GM10266 (cell line): ENCODE measurements around the gene RER1.

Source experiments
- DNase-seq: peaks from one replicate; pipeline ENCODE4 v3.0.0; 2012; ENCODE audit errors: extremely low spot score
- CTCF ChIP-seq: IDR thresholded peaks from 2 replicates; pipeline ENCODE4 v1.5.1; 2012; ENCODE audit warnings: mild to moderate bottlenecking, low read depth; ENCODE audit not compliant: control insufficient read depth, insufficient read depth; ENCODE audit errors: missing control alignments

Gene RER1

GRCh38 chr1:2384941-2385481, 6.6 kb upstream of the RER1 start:
- no peak for DNase-seq
- TF ChIP-seq CTCF: no peak

- TF ChIP-seq CTCF: no peak
- no peak for DNase-seq
These were observed 5.9 kb upstream of the RER1 start for GRCh38 chr1:2385606-2386280.

- no peak for DNase-seq
These were observed 4.7 kb upstream of the RER1 start for GRCh38 chr1:2386636-2387611.

GRCh38 chr1:2388004-2388913, 3.4 kb upstream of the RER1 start:
- no peak for TF ChIP-seq CTCF
- DNase-seq: no peak

More at GRCh38 chr1:2386636-2387611, 4.7 kb upstream of the RER1 start:
- no peak for TF ChIP-seq CTCF

- TF ChIP-seq CTCF: no peak
- no peak for DNase-seq
These were observed 2.0 kb upstream of the RER1 start for GRCh38 chr1:2389644-2390043.

- DNase-seq: no peak
- TF ChIP-seq CTCF: no peak
These were observed 379 bp downstream of the RER1 start for GRCh38 chr1:2391931-2392509.
